KMS-11 (cell line): ENCODE results near the gene PDE2A.

Experiments
- H2AFZ ChIP-seq: fragments of 200-600 bp; sonication (generic); 2 replicates; pipeline ENCODE4 v1.6.1; 2016; ENCODE audit warnings: antibody characterized with exemption, mixed run types, low read depth
- H3K27ac ChIP-seq: fragments of 200-600 bp; sonication (generic); 2 replicates; pipeline ENCODE4 v1.6.1; 2016; ENCODE audit warnings: mild to moderate bottlenecking, mixed run types
- H3K27me3 ChIP-seq: fragments of 200-600 bp; sonication (generic); 2 replicates; pipeline ENCODE4 v1.6.1; 2017; ENCODE audit warnings: mild to moderate bottlenecking, low read depth, mixed run types, moderate library complexity; ENCODE audit not compliant: insufficient read depth
- H3K36me3 ChIP-seq: fragments of 200-600 bp; sonication (generic); 2 replicates; pipeline ENCODE4 v1.6.1; 2017; ENCODE audit warnings: mild to moderate bottlenecking, mixed run types; ENCODE audit not compliant: insufficient read depth
- H3K4me1 ChIP-seq: fragments of 200-600 bp; sonication (generic); 2 replicates; pipeline ENCODE4 v1.6.1; 2016; ENCODE audit warnings: mild to moderate bottlenecking, low read depth, mixed run types; ENCODE audit not compliant: poor library complexity, severe bottlenecking
- H3K4me2 ChIP-seq: fragments of 200-600 bp; sonication (generic); 2 replicates; pipeline ENCODE4 v1.7.0; 2016; ENCODE audit warnings: mild to moderate bottlenecking, mixed run types
- H3K4me3 ChIP-seq: fragments of 200-600 bp; sonication (generic); IDR thresholded peaks from 2 replicates; pipeline ENCODE4 v1.6.1; 2017; ENCODE audit warnings: low read depth, low read length, mixed read lengths; ENCODE audit not compliant: insufficient read depth
- H3K79me2 ChIP-seq: fragments of 200-600 bp; sonication (generic); 2 replicates; pipeline ENCODE4 v1.6.1; 2016; ENCODE audit warnings: low read depth, mixed run types; ENCODE audit not compliant: insufficient read depth
- H3K9ac ChIP-seq: fragments of 200-600 bp; sonication (generic); 2 replicates; pipeline ENCODE4 v1.6.1; 2016; ENCODE audit warnings: mild to moderate bottlenecking, mixed run types
- H4K20me1 ChIP-seq: fragments of 200-600 bp; sonication (generic); 2 replicates; pipeline ENCODE4 v1.6.1; 2016; ENCODE audit warnings: mild to moderate bottlenecking, mixed run types; ENCODE audit not compliant: insufficient read depth
- TF ChIP-seq, protein P1 (sequence below): fragments of 200-600 bp; sonication (generic); conservative IDR thresholded peaks from 2 replicates; pipeline ENCODE4 v1.6.1; 2017; ENCODE audit warnings: low read depth, mild to moderate bottlenecking, antibody characterized with exemption, low read length, moderate library complexity, mixed read lengths

Gene PDE2A

DNA sequence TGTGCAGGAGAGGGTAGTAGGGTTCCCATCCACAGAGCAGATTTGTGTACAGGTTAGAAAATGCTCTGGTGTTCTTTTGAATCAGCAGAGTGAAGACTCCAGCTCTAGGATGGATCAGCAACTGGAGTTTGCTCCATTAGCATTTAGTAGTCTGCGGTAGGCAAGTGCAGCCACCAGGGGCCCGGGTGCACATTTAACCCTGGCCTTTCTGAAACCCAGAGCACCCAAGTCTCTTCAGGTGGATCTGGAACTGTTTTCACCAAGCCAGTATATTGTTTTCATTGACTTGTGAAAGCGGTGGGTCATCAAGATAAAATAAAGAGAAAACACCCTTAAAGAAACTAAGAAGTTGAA lies 139.1 kb downstream of the PDE2A start:
- Histone ChIP-seq H3K36me3 (no peaks in the 10 kb centered on the region), H3K4me3 (no peak overlapping the region), H2AFZ (no peak overlapping the region), H3K4me1 (no peaks in the 10 kb centered on the region), H3K4me2 (no peak overlapping the region), H3K27ac (no peak overlapping the region), H4K20me1 (no peaks in the 10 kb centered on the region), H3K79me2 (no peaks in the 10 kb centered on the region), H3K27me3 (no peaks in the 10 kb centered on the region), H3K9ac (no peak overlapping the region)
- TF ChIP-seq, protein P1, sequence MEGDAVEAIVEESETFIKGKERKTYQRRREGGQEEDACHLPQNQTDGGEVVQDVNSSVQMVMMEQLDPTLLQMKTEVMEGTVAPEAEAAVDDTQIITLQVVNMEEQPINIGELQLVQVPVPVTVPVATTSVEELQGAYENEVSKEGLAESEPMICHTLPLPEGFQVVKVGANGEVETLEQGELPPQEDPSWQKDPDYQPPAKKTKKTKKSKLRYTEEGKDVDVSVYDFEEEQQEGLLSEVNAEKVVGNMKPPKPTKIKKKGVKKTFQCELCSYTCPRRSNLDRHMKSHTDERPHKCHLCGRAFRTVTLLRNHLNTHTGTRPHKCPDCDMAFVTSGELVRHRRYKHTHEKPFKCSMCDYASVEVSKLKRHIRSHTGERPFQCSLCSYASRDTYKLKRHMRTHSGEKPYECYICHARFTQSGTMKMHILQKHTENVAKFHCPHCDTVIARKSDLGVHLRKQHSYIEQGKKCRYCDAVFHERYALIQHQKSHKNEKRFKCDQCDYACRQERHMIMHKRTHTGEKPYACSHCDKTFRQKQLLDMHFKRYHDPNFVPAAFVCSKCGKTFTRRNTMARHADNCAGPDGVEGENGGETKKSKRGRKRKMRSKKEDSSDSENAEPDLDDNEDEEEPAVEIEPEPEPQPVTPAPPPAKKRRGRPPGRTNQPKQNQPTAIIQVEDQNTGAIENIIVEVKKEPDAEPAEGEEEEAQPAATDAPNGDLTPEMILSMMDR: no peak

DNA sequence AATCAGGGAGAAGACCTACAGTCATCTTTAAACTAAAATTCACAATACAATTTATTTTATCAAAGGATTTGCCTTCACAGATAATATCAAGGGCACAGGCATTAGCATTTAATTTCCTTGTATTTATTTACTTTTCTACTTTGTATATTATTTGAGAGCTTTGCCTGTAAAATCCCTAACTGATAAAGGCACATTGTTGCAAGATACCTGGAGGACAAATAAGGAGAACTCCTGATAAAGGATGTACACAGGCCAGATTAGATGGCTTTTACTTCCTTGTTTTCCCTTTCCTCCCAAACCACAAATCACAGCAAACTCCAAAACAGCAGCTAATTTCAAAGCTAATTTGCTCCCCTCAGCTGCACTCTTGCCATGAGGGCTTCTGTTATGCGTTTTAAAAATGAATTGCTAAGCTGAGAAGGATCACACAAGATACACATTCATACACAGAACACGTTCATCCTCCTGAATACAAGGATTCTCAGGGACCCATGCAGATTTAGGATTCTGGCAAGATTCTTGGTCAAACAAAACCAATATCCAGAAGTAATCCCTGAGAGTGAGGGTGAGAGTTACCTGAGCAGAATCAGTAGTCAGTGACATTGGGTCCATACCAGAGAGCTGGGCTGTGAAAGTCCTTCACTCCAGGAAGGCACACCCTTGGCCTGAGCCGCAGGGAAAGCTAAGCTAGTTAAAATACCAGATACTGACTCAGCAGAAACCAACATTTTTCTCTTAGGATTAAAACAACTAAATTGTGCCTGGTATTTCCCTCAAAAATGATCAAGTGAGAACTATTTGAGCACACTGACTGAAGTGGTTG lies 139.6 kb downstream of the PDE2A start:
- no peak overlapping the region for H3K27ac ChIP-seq
- H3K36me3 ChIP-seq: no peaks in the 10 kb centered on the region

DNA sequence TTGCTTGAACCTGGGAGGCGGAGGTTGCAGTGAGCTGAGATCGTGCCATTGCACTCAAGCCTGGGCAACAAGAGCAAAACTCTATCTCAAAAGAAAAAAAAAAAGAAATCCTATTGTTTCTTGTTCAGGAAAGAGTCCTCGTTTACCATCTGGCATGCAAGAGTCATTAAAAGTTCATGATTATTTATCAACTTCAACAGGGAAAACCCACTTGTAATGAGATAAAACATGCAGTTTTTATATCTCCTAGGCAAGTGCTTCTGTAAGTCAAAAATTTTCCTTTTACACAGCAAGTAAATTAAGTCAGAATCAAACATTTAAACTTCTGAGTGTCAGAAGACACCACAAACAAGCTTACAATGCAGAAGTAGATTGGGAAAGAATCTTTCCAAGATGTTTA lies 145.2 kb downstream of the PDE2A start:
- H3K36me3 ChIP-seq: no peaks in the 10 kb centered on the region
- no peak overlapping the region for H3K4me3 ChIP-seq
- no peak overlapping the region for H3K4me2 ChIP-seq
- H3K9ac ChIP-seq: no peak overlapping the region
- no peaks in the 10 kb centered on the region for H3K27me3 ChIP-seq
- H3K4me1 ChIP-seq: no peaks in the 10 kb centered on the region
- TF ChIP-seq, protein P1: no peak
- H3K79me2 ChIP-seq: no peaks in the 10 kb centered on the region
- H4K20me1 ChIP-seq: no peaks in the 10 kb centered on the region
- no peak overlapping the region for H3K27ac ChIP-seq
- no peak overlapping the region for H2AFZ ChIP-seq

More for the DNA sequence above, 139.6 kb downstream of the PDE2A start:
- H4K20me1 ChIP-seq: no peaks in the 10 kb centered on the region
- H3K27me3 ChIP-seq: no peaks in the 10 kb centered on the region
- no peak overlapping the region for H3K9ac ChIP-seq
- no peak overlapping the region for H3K4me2 ChIP-seq
- H2AFZ ChIP-seq: no peak overlapping the region
- H3K79me2 ChIP-seq: no peaks in the 10 kb centered on the region
- H3K4me3 ChIP-seq: no peak overlapping the region
- TF ChIP-seq, protein P1: no peak
- no peaks in the 10 kb centered on the region for H3K4me1 ChIP-seq

DNA sequence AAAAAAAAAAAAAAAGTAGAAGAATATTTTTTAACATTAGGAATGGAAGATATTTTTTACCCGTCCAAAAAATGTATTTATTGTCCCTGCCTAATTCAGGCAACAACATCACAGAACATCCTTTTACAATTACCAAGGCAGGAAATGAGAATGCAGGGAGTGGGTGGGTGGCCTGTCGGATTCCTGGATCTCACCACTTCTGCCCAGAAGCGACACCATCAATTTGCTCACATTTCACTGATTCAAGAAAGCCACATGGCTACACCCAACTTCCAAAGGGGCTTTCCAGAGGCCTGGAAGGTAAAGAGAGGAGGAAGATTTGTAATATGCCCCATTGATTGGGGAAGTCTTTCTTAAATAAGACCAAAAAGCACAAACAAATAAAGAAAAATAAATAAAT lies 146.1 kb downstream of the PDE2A start:
- Histone ChIP-seq H3K4me3 (no peak overlapping the region), H3K4me1 (no peaks in the 10 kb centered on the region), H2AFZ (no peak overlapping the region), H3K36me3 (no peaks in the 10 kb centered on the region), H3K27me3 (no peaks in the 10 kb centered on the region), H4K20me1 (no peaks in the 10 kb centered on the region), H3K9ac (no peak overlapping the region), H3K4me2 (no peak overlapping the region), H3K27ac (no peak overlapping the region), H3K79me2 (no peaks in the 10 kb centered on the region)
- TF ChIP-seq, protein P1: no peak
